ENCODE data around the gene SH3RF3.
"Not testable (repeated sequence)": the region's sequence is repeated elsewhere in the genome, so short reads cannot be mapped to it uniquely, and the experiment has no call there.

SH3RF3 gene

DNA sequence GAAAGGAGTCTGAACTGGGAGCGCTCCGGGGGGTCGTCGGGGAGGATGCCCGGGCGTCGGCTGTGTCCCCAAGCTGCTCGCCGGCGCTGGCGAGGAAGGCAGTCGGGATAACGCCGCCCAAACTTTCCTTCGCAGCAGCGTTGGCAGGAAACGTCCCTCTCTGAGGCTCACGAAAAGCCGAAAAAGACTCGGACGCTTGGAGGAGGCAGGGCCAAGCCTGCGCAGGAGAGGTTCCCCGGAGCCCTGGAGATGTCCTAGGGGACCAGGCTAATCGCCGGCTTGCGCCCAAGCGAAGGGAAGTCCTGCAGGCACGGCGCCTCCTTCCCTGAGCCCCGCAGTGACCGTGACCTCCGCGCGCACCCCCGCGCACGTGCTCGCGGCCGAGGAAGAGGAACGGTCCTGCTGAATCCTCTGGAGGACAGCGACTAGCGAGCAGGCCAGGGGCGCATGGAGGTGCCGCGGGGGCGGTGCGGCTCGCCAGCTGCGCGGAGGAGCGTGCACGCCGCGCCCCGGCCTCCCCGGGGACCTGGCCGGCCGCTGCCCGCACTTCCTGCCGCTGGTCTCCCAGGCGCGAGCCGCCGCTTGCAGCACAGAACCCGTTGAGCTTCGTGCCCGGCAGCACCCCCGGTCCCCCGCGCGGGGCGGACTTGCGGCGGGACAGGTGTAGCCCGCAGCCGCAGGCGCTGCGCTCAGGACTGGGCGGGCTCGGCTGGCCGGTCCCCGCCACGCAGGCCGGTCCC lies at the start of gene SH3RF3:
Gene SH3RF3 (plus strand): TSS at position 590 of the 740 bp plus-strand sequence.
- peak; percentile 70 for DNase-seq

DNA sequence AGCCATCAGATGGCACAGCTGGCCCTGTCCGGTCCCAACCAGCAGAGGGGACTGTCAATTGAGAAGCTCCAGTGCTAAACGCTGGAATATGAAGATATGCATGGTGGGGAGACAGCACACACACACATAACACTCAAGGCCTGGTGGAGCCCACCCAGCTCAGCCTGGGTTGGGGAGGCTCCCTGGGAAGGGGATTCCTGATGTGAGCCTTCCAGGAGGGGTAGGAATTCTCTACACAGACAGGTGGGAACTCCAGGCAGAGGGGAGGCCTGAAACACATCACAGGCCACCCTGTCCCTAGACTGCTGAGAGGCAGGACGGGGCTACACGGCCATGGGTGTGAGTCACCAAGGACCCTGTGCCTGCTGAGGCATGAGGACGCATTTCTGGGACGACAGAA lies 49.4 kb upstream of the SH3RF3 start:
- peak; percentile 26 for DNase-seq

DNA sequence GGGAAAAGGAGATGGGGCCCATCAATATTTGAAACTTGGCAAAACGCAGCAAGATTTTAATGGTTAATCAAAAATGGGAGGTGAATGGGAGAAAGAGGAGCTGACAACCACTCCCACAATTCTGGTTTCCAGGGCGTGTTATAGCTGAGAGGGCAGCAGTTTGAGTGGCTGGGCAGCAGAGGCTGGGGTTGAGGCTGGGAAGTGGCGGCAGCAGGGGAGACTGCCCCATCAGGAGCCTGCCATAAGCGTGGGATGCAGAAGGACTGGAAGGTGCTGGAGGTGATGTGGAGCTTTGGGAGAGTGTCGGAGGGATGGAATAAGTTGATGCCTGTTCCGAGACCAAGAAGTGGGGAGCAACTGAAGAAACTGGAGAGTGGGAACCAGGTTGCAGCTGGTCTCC lies 48.9 kb upstream of the SH3RF3 start:
- peak; percentile 7 for DNase-seq

DNA sequence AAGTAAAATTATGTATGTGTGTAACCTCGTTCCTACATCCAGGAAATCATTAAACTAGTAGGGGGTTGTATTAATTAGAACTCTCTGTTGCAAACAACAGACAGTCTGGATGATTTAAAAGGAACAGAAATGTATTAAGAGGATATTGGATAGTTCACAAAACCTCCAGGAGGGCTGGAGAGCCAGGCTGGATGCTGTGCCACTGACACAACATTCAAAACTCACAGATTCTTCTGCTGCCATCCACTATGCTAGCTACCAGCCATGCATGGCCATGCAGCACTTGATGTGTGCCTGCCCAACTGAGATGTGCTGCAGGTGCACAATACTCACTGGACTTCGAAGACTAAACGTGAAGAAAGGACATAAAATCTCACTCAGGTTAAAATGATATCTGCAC lies 48.2 kb upstream of the SH3RF3 start:
- peak; percentile 12 for DNase-seq

DNA sequence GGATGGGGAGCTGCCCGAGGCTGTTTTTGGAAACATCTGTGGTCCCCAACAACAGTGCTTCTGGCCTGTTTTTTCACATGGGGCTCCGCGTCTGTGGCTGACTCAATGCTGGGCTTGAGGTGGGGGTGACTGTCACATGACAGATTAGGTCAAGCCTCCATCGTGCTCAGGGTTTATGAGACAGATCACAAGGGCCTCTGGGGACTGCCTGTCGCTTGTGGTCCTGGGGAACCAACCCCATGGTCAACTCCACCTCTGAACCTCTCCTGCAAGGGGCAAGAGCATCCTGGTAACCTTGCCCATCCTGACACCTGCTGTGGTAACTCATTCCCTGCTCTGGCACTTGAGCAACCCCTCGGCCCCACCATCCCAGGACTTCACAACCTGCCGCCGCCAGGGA lies 47.6 kb upstream of the SH3RF3 start:
- DNase-seq = peak; percentile 30

DNA sequence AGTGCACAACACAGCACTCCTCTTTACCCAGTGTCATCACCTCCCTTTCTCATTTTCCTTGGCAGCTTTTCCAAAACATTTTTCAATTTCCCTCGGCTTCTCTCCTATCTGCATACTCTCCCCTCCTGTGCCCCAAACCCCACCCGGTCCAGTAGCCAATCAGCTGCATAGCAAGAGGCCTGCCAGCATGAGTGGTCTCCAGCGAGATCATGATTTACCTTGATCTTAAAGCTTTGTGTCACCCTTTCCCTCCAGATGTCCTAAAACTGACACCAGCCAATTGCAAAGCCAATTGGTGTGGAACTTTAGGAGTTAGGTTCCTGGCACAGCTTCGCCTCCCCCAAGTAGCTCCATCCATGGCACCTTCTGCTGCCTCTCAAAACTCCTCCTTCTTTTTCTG lies 45.2 kb upstream of the SH3RF3 start:
- peak; percentile 28 for DNase-seq

DNA sequence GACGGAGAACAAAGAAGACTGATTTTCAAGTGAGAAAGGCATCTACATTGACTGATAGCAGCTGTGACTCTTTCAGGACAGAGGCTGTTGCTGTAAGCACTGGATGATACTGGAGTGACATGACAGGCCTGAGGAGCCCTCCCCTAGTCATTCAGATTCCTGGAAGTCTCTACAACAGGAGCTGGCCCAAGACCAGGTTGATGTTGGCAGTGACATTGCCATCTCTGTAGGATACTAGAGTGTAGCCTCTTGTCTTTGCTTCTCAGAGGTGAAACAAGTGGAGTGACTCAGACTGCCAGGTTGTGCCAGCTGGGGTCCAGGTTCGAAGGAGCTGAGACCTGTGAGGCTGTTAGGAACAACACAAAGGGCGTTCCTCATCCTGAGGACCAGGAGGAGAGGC lies 44.7 kb upstream of the SH3RF3 start:
- DNase-seq = no peak

DNA sequence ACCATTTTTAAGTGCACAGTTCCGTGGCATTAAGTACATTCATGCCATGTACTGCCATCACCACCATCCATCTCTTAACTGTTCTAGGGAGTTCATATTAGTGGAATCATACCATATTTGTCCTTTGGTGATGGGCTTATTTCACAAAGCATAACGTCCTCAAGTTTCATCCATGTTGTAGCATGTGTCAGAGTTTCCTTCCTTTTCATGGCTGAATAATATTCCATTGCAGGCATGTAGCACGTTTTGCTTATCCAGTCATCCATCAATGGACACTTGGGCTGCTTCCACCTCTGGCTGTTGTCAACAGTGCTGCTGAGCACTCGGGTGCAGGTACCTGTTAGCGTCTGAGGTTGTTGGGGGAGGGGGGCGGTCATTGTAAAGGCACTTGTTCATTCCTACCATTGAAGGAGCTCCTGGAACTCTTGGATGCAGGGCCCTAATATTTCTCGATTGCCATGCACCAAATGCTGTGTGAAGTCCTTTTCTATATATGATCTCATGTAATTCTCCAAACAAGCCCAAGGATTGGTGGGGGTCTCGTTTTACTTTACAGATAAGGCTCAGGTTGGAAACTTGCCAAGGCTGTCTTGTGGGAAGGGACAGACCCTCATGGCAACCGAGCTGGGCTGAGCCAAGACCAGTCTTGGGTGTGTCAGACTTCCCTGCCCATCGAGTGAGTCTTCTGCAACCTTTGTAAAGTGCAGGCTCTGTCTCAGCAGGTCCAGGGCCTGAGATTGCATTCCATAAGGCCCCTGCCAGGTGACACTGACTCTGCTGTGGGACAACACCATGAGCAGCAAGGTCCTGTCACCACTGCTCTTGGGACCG lies 42.9 kb upstream of the SH3RF3 start:
- DNase-seq = peak; percentile 33

DNA sequence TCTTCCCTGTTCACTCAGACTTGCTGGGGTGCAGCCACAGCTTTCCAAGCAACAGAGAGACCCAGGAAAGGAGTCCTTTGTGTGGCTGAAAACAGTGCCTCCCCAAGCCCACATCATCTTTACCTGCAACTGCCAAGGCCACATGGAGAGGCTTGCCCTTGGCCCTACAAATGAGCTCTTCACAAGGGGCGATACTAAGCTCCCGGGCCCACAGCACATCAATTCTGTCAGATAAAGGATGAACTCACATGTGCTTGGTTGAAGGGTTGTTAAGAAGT lies 42.3 kb upstream of the SH3RF3 start:
- DNase-seq = no peak

DNA sequence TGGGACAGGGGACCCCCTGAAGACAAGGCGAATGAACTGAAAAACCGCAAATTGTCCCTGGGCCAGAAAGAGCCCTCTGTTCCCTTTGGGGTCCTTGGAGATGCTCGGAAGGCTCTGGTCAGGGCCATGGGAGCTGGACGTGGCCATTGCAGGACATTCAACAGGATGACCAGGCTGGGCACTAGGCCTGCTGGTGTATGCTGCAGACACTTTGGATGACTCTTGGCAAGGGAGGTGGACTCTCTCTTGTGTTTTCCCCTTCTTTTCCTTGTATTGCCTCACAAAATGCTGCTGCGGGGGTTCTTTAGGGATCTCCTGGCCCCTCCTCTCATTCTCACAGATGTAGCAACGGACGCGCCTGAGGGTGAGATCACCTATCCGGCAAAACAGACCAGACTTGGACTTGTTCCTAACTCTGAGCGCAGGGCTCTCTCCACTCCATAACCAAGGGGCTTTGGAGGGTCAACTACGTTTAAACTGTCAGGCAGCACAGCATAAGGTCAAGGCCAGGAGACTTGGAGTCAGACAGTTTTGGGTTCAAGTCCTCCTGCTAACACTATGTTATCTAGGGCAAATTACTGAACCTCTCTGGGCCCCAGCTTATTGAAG lies 41.8 kb upstream of the SH3RF3 start:
- DNase-seq = peak; percentile 35

DNA sequence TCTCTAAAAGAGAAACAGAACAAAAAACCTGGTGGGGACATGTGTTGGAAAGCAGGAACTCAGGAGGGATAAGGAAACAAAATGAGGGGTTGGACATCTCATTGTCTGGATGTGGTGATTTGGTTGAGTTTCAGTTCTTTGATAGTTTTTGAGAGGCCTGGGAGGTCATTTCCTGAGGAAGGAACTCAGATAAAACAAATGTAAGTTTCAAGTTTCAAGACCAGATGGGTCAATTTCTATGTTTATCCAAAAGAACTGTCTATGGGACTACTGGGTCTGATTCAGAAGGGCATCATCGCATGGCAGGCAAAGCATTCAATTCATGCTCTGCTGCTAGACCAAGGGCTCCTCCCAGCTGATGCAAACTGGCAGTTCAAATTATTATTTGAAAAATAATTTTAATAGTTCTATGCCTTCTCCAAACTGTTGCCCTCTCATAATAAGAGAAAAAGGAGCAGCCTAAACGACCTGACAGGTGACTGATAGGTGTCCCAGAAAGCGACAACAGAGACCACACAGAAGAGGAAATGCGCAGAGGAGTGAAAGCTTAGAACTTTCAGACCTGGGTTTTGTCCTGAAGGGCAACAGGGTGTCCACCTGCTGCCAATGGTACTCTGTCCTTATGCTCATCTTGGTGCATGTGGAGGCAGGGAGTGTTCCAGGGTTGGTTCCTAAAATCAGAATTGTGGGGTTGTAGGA lies 39.3 kb upstream of the SH3RF3 start:
- peak; percentile 15 for DNase-seq

DNA sequence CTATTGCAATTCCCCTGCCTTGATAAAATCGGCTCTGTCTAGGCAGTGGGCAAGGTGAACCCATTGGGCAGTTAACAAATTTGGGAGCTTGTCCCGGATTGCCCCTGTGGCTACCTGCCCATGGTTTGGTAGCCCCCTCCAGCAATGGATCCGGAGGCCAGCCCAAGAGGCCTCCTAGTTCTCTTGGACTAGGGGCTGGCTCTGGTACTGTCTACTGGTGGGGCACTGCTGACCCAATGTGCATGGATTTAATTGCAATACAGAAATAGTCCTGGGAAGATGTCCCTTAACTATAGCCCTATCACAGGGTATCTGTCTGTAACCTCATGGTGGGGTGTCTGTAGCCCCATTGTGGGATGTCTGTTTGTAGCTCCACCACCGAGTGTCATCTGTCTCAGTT lies 37.5 kb upstream of the SH3RF3 start:
- no peak for DNase-seq

- no peak for DNase-seq
Observed at GRCh38 chr2:109094144-109094543, 34.9 kb upstream of the SH3RF3 start.

GRCh38 chr2:109098251-109098920 lies 30.6 kb upstream of the SH3RF3 start:
- DNase-seq = no peak

DNA sequence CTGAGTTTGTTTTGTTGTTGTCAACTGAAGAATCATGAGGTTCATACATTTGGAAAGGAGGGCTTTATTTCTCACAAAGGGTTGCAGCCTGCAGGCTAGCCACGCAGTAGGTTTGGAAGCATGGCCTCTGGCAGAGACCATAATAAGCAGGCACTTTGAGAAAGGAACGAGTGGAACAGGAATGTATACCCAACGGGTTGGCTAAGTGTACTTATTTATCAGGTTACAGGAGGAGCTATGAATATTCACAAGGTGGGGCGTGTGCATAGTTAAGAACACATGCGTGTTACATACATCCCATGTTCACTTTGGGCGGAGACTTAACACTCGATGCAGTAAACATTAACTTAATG lies 30.1 kb upstream of the SH3RF3 start:
- DNase-seq = peak; percentile 12

- DNase-seq = peak; percentile 48
Observed at GRCh38 chr2:109102588-109103233, 26.3 kb upstream of the SH3RF3 start.

GRCh38 chr2:109105113-109105512 lies 23.9 kb upstream of the SH3RF3 start:
- peak; percentile 26 for DNase-seq

DNA sequence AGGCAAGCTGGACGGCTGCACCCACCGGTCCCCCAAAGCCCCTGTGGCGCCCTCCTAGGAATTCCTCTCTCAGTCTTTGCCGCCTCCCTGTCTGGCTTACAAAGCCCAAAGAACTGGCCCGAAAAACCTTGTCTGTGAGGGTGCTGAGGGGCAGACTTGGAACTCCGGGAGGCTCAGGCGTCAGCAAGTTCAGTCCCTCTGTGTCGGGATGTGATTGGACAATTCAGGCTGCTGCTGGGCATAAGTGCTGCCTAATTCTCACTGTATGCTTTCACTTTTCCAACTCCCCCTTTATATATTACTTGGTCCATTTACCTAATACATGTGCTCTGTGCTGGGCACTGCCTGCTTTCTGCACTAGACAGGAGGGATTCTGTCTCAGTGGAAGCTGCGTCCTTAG lies 20.3 kb upstream of the SH3RF3 start:
- DNase-seq = no peak

- no peak for DNase-seq
Observed at GRCh38 chr2:109109342-109109741, 19.7 kb upstream of the SH3RF3 start.

GRCh38 chr2:109110170-109110569 lies 18.8 kb upstream of the SH3RF3 start:
- DNase-seq = peak; percentile 13

DNA sequence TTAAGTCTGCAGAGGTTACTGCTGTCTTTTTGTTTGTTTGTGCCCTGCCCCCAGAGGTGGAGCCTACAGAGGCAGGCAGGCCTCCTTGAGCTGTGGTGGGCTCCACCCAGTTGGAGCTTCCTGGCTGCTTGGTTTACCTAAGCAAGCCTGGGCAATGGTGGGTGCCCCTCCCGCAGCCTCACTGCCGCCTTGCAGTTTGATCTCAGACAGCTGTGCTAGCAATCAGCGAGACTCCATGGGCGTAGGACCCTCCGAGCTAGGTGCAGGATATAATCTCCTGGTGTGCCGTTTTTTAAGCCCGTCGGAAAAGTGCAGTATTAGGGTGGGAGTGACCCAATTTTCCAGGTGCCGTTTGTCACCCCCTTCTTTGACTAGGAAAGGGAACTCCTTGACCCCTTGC lies 11.8 kb upstream of the SH3RF3 start:
- DNase-seq = not testable (repeated sequence)

DNA sequence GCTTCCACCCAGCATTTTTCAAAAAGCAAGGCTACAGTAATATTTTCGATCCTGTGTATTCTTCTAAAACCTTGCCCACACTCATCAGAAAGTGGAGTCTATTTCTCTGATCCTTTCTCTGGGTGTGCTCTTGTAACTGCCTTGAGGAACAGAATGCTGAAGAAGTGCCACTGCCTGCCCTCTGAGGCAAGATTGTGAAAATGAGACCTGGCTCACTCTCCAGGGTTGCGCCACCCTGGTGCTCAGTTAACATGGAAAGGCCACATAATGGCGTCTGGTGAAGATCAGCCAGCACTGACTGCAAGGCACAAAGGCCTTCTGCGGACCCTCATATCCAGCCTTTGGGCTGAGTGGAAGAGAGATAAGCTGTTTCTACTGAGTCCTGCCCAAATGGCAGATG lies 11.2 kb upstream of the SH3RF3 start:
- peak; percentile 23 for DNase-seq
